ENCODE results near the gene HYCC2.

GRCh38 chr2:201058914-201059313 is 12.6 kb downstream of the HYCC2 start:
- no peak for TF ChIP-seq CTCF (IDR thresholded peaks at IDR 0.05; ENCODE audit: low read depth, low read length, poor library complexity, severe bottlenecking)
- no peak for TF ChIP-seq EZH2phosphoT487 (IDR thresholded peaks at IDR 0.05; ENCODE audit: borderline replicate concordance, low read length)

Measured in DOHH2 (cell line).